NT2/D1 (cell line): ENCODE measurements around the gene GOT1.

Source experiments
- DNase-seq: peaks from one replicate; pipeline ENCODE4 v3.0.0-alpha.2; 2011; ENCODE audit warnings: low read depth, low spot score
- H3K27me3 ChIP-seq: 2 replicates; pipeline ENCODE4 v1.6.0; 2011; ENCODE audit warnings: mild to moderate bottlenecking; ENCODE audit not compliant: insufficient read length, insufficient read depth
- H3K36me3 ChIP-seq: 2 replicates; pipeline ENCODE4 v1.6.1; 2011; ENCODE audit warnings: mild to moderate bottlenecking, low read length, mixed read lengths; ENCODE audit not compliant: insufficient read depth, insufficient read length
- H3K4me1 ChIP-seq: 2 replicates; pipeline ENCODE4 v1.5.1; 2011; ENCODE audit not compliant: insufficient read depth, insufficient read length
- H3K4me3 ChIP-seq: 2 replicates; pipeline ENCODE4 v1.5.1; 2011; ENCODE audit warnings: low read depth; ENCODE audit not compliant: insufficient read length
- H3K9ac ChIP-seq: 2 replicates; pipeline ENCODE4 v1.6.0; 2011; ENCODE audit warnings: low read depth; ENCODE audit not compliant: insufficient read length
- H3K9me3 ChIP-seq: 2 replicates; pipeline ENCODE4 v1.5.1; 2011; ENCODE audit warnings: mild to moderate bottlenecking, low read length; ENCODE audit not compliant: insufficient read depth
- SUZ12 ChIP-seq: IDR thresholded peaks from 2 replicates; pipeline ENCODE4 v1.6.1; 2011; ENCODE audit not compliant: insufficient read length, insufficient read depth; ENCODE audit errors: extremely low read depth
- YY1 ChIP-seq: IDR thresholded peaks from 2 replicates; pipeline ENCODE4 v1.6.1; 2011; ENCODE audit not compliant: insufficient read length, insufficient read depth
- ZNF274 ChIP-seq: IDR thresholded peaks from 2 replicates; pipeline ENCODE4 v1.6.1; 2011; ENCODE audit warnings: mild to moderate bottlenecking, low read depth, low read length

GOT1 gene

GRCh38 chr10:99394256-99394655, 36.2 kb downstream of the GOT1 start:
- H3K9me3 ChIP-seq, result no peaks in the 10 kb centered on the region
- H3K27me3 ChIP-seq, result no peaks in the 10 kb centered on the region
- H3K4me3 ChIP-seq, result no peak overlapping the region
- TF ChIP-seq SUZ12 (no peak), YY1 (no peak), ZNF274 (no peak)
- peaks cover 17% of the 10 kb centered on the region for H3K36me3 ChIP-seq
- H3K4me1 ChIP-seq, result no peaks in the 10 kb centered on the region
- DNase-seq, result no peak
- no peak overlapping the region for H3K9ac ChIP-seq

- H3K4me3 ChIP-seq, result no peak overlapping the region
- no peaks in the 10 kb centered on the region for H3K4me1 ChIP-seq
- peaks cover 11% of the 10 kb centered on the region for H3K36me3 ChIP-seq
- H3K9ac ChIP-seq, result no peak overlapping the region
- DNase-seq, result no peak
- TF ChIP-seq ZNF274, result no peak
- no peak for TF ChIP-seq SUZ12
- TF ChIP-seq YY1, result no peak
- no peaks in the 10 kb centered on the region for H3K27me3 ChIP-seq
- H3K9me3 ChIP-seq, result no peaks in the 10 kb centered on the region
These were observed 36.7 kb downstream of the GOT1 start for GRCh38 chr10:99393683-99394082.

- DNase-seq, result peak; percentile 71
- Histone ChIP-seq H3K9ac (no peak overlapping the region), H3K27me3 (no peaks in the 10 kb centered on the region), H3K4me3 (no peak overlapping the region), H3K4me1 (no peaks in the 10 kb centered on the region), H3K9me3 (no peaks in the 10 kb centered on the region), H3K36me3 (peaks cover 9% of the 10 kb centered on the region)
- TF ChIP-seq ZNF274 (no peak), YY1 (no peak), SUZ12 (no peak)
These were observed 37.4 kb downstream of the GOT1 start for GRCh38 chr10:99393036-99393435.

- no peaks in the 10 kb centered on the region for H3K27me3 ChIP-seq
- no peak for DNase-seq
These were observed 39.1 kb downstream of the GOT1 start for GRCh38 chr10:99391346-99391745.

GRCh38 chr10:99389729-99390480, 40.5 kb downstream of the GOT1 start:
- no peak overlapping the region for H3K4me3 ChIP-seq
- no peak overlapping the region for H3K9ac ChIP-seq
- H3K36me3 ChIP-seq, result no peaks in the 10 kb centered on the region
- no peaks in the 10 kb centered on the region for H3K27me3 ChIP-seq
- DNase-seq, result no peak
- no peaks in the 10 kb centered on the region for H3K4me1 ChIP-seq
- TF ChIP-seq YY1, result no peak
- H3K9me3 ChIP-seq, result no peaks in the 10 kb centered on the region

More at GRCh38 chr10:99391346-99391745, 39.1 kb downstream of the GOT1 start:
- Histone ChIP-seq H3K4me1 (no peaks in the 10 kb centered on the region), H3K9me3 (no peaks in the 10 kb centered on the region), H3K4me3 (no peak overlapping the region), H3K36me3 (no peaks in the 10 kb centered on the region), H3K9ac (no peak overlapping the region)
- no peak for TF ChIP-seq SUZ12
- no peak for TF ChIP-seq YY1
- no peak for TF ChIP-seq ZNF274

- Histone ChIP-seq H3K36me3 (no peaks in the 10 kb centered on the region), H3K4me1 (no peaks in the 10 kb centered on the region), H3K9ac (no peak overlapping the region), H3K27me3 (no peaks in the 10 kb centered on the region), H3K9me3 (no peaks in the 10 kb centered on the region), H3K4me3 (no peak overlapping the region)
- no peak for DNase-seq
- TF ChIP-seq ZNF274 (no peak), SUZ12 (no peak), YY1 (no peak)
These were observed 42.9 kb downstream of the GOT1 start for GRCh38 chr10:99387541-99387940.

- Histone ChIP-seq H3K4me1 (no peaks in the 10 kb centered on the region), H3K9me3 (no peaks in the 10 kb centered on the region), H3K36me3 (no peaks in the 10 kb centered on the region), H3K27me3 (no peaks in the 10 kb centered on the region), H3K4me3 (no peak overlapping the region), H3K9ac (no peak overlapping the region)
- TF ChIP-seq YY1 (no peak), SUZ12 (no peak), ZNF274 (no peak)
- no peak for DNase-seq
These were observed 43.4 kb downstream of the GOT1 start for GRCh38 chr10:99387071-99387470.

- H3K36me3 ChIP-seq, result no peaks in the 10 kb centered on the region
- no peak overlapping the region for H3K9ac ChIP-seq
- no peaks in the 10 kb centered on the region for H3K27me3 ChIP-seq
- H3K4me1 ChIP-seq, result no peaks in the 10 kb centered on the region
- H3K4me3 ChIP-seq, result no peak overlapping the region
- no peaks in the 10 kb centered on the region for H3K9me3 ChIP-seq
- no peak for DNase-seq
- TF ChIP-seq YY1 (no peak), SUZ12 (no peak), ZNF274 (no peak)
These were observed 48.2 kb downstream of the GOT1 start for GRCh38 chr10:99382176-99382575.
